ENCODE data around the gene PPIA.
A peak's percentile ranks its signal among the peaks of the same experiment; 100 is the strongest.
"Not testable (repeated sequence)": the region's sequence is repeated elsewhere in the genome, so short reads cannot be mapped to it uniquely, and the experiment has no call there.

PPIA gene

DNA sequence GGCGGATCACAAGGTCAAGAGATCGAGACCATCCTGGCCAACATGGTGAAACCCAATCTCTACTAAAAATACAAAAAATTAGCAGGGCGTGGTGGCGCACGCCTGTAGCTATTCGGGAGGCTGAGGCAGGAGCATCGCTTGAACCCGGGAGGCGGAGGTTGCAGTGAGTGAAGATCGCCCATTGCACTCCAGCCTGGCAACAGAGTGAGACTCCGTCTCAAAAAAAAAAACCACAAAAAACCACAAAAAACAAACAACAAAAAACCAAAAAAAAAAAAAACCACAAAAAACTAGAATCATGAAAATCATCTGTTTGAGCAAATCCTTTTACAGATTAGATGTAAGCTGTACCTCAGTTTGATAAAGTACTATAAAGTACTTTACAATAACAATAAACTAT lies 49.9 kb downstream of the PPIA start:
- Histone ChIP-seq H3K4me3 (ENCODE audit: low read length) (peak overlapping the region; percentile 82), H3K36me3 (ENCODE audit: insufficient read depth, low read length) (peaks cover 14% of the 10 kb centered on the region), H3K9ac (ENCODE audit: low read depth, low read length) (peak overlapping the region; percentile 86; the same call in 1 of the 2 replicates)
- not testable (repeated sequence) for H3K9me3 ChIP-seq (ENCODE audit: insufficient read depth, low read depth, low read length); H3K4me1 ChIP-seq (ENCODE audit: insufficient read depth, low read length); H3K27ac ChIP-seq (ENCODE audit: low read depth, low read length); H3K27me3 ChIP-seq (ENCODE audit: insufficient read depth, low read length)
- WGBS, result 82% methylated on average over 11 of the region's 11 CpGs

DNA sequence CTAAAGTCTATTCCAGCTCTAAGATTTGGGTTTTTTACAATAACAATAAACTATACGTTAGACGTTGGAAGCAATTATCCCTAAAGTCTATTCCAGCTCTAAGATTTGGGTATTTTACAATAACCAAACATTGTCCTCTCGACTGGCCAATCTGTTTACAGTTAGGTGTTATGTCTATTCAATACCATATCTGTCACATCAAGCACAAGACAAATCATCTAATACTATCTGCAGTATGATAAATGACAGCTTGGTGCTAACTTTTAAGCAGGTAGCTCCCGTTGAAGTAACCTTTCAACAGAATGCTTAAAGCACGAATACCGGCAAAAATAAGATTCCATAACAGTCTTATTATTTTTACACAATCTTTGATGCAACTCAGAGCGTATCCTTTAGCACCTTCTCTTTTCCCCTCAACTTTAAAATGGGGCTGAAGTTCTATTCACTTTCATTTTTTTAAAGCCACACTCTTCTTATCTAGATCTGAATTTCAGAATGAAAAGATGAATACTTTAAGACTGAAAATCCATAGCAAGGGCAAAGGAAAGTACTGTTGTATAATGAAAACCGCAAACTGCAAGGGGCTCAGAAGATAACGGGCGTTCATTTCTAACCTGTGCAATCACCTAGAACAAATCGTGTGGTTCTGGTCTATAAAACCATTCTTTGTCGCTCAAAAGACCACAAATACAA lies 50.5 kb downstream of the PPIA start:
- H3K9me3 ChIP-seq (ENCODE audit: insufficient read depth, low read depth, low read length), result no peaks in the 10 kb centered on the region
- H3K4me1 ChIP-seq (ENCODE audit: insufficient read depth, low read length), result peaks cover 8% of the 10 kb centered on the region; the same call in 1 of the 2 replicates
- H3K9ac ChIP-seq (ENCODE audit: low read depth, low read length), result peak overlapping the region; percentile 86
- H3K4me3 ChIP-seq (ENCODE audit: low read length), result peak overlapping the region; percentile 82
- 6% methylated on average over 12 of the region's 12 CpGs for WGBS
- no peaks in the 10 kb centered on the region for H3K27me3 ChIP-seq (ENCODE audit: insufficient read depth, low read length)
- peak overlapping the region; percentile 96 for H3K27ac ChIP-seq (ENCODE audit: low read depth, low read length)
- H3K36me3 ChIP-seq (ENCODE audit: insufficient read depth, low read length), result peaks cover 9% of the 10 kb centered on the region

DNA sequence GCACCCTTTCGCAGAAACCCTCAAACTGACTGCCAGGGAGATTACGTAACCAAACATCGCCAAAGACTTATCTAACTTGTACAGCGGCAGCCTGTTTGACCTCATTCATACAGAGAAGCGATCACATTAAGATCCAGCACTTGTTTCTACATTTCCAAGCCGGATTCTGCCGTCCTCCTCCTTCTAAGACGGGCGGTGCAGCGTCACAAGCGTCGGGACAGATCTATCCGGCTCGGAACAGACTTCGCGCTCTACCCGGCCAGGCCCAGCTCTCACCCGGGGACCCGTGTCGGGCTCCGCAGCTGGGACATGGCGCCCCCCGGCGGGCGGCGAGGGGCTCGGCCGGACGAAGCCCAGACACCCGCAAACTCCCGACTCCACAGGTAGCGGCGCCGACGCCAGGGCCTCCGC lies 51.0 kb downstream of the PPIA start:
- H3K27me3 ChIP-seq (ENCODE audit: insufficient read depth, low read length), result no peaks in the 10 kb centered on the region
- H3K4me3 ChIP-seq (ENCODE audit: low read length), result peak overlapping the region; percentile 82
- H3K27ac ChIP-seq (ENCODE audit: low read depth, low read length), result peak overlapping the region; percentile 96
- no peaks in the 10 kb centered on the region for H3K9me3 ChIP-seq (ENCODE audit: insufficient read depth, low read depth, low read length)
- under 1% methylated on average over 36 of the region's 36 CpGs for WGBS
- peaks cover 8% of the 10 kb centered on the region; the same call in 1 of the 2 replicates for H3K4me1 ChIP-seq (ENCODE audit: insufficient read depth, low read length)
- peak overlapping the region; percentile 86 for H3K9ac ChIP-seq (ENCODE audit: low read depth, low read length)
- peaks cover 3% of the 10 kb centered on the region for H3K36me3 ChIP-seq (ENCODE audit: insufficient read depth, low read length)

DNA sequence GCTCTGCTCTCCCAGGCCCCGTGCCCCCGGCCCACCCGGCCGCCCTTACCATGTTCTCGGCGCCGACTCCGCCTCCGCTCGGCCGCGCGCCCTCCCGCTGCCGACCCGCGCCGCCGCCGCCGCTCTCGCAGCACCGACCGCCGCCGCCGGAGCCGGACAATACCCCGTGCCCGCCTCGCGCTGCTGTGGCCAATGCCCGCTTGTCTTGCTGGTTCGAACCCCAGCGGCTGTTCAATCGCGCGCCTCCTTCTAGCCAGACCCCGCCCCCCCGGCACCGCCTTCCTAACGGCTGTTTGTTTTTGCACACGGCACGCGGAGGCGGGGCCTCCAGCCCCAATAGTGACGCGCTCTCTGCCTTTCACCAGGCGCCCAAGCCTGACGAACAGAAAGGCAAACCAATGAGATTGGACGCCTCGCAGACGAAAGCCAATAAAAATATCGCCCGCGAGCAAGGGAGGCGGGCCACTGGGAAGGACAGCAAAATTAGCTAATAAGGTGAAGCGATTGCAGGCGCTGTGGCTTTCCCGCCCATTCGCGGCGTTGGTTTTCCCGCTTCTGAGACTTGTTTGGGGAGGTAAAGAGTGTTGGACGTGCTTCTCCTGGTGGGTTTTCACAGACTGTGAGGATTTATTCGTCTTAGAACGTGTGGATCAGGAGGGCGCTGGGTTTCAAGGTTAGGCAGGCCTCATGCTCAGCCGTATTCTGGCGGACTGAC lies 51.6 kb downstream of the PPIA start, which contains the start of gene H2AZ2:
H2AZ2 (minus strand) TSS at position 168 of the 715 bp plus-strand sequence; CDS start at position 52, 116 bp downstream.
- H3K27ac ChIP-seq (ENCODE audit: low read depth, low read length), result peak within 1 kb of the TSS; percentile 96
- no peaks in the 10 kb centered on the region for H3K36me3 ChIP-seq (ENCODE audit: insufficient read depth, low read length)
- H3K4me1 ChIP-seq (ENCODE audit: insufficient read depth, low read length), result peaks cover 8% of the 10 kb centered on the region; the same call in 1 of the 2 replicates
- peak within 1 kb of the TSS; percentile 82 for H3K4me3 ChIP-seq (ENCODE audit: low read length)
- peak within 1 kb of the TSS; percentile 93 for H3K9ac ChIP-seq (ENCODE audit: low read depth, low read length)
- H3K9me3 ChIP-seq (ENCODE audit: insufficient read depth, low read depth, low read length), result no peaks in the 10 kb centered on the region
- WGBS, result under 1% methylated on average over 70 of the region's 70 CpGs
- H3K27me3 ChIP-seq (ENCODE audit: insufficient read depth, low read length), result no peaks in the 10 kb centered on the region

DNA sequence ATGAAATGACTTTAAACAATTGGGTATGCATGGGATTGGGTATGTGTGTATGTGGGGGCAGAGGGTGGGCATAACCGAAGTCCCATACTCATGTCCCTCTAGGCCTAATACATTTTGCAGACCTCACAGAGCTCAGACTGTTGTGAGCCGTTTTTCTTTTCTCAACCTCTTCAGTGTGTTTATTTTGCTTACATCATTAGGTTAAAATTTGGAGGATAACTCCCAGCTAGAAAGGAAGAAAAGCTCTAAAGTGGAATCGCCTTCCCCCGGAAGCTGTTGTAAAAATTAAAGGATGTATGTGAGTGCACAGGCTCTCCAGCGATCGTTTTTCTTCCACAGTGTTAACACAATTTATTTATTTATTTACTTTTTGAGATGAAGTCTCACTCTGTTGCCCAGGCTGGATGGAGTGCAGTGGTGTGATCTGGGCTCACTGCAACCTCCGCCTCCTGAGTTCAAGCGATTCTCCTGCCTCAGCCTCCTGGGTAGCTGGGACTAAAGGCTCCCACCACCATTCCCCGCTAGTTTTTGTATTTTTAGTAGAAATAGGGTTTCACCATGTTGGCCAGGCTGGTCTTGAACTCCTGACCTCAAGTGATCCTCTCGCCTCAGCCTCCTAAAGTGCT lies 52.9 kb downstream of the PPIA start:
- Histone ChIP-seq H3K4me1 (ENCODE audit: insufficient read depth, low read length) (peaks cover 8% of the 10 kb centered on the region; the same call in 1 of the 2 replicates), H3K36me3 (ENCODE audit: insufficient read depth, low read length) (no peaks in the 10 kb centered on the region), H3K9me3 (ENCODE audit: insufficient read depth, low read depth, low read length) (no peaks in the 10 kb centered on the region), H3K4me3 (ENCODE audit: low read length) (peak overlapping the region; percentile 72), H3K27me3 (ENCODE audit: insufficient read depth, low read length) (no peaks in the 10 kb centered on the region), H3K27ac (ENCODE audit: low read depth, low read length) (no peak overlapping the region), H3K9ac (ENCODE audit: low read depth, low read length) (peak overlapping the region; percentile 93; the same call in 1 of the 2 replicates)
- WGBS, result 94% methylated on average over 7 of the region's 10 CpGs

DNA sequence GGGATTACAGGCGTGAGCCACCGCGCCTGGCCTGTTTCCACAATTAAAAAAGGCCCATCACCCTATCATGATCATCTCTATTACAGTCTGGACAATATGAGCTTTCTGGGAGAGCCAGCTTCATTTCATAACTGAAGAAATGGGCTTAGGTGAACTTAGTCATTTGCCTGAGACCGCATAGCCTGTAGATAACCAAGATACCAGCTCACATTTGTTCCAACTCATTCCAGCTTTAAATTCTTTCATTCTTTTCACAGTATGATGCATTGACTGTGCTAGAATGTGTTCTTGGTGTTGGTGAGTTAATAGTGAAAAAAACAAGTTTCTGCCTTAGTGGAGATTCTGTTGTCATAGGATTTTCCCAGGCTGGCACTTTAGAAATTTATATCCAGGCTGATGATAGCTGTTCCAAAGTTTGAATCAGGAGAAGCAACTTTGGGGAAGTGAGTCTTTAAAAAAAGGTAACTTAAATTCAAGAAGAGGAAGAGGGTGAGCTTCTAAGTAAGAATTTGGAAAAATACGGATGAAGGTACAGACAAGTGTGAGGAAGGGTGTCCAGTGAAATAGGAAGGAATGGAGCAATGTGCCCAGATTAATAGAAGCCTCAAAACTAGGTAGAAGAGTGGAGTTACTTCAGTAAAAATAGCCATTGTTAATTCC lies 53.5 kb downstream of the PPIA start:
- Histone ChIP-seq H3K36me3 (ENCODE audit: insufficient read depth, low read length) (no peaks in the 10 kb centered on the region), H3K27me3 (ENCODE audit: insufficient read depth, low read length) (no peaks in the 10 kb centered on the region), H3K4me3 (ENCODE audit: low read length) (no peak overlapping the region), H3K9me3 (ENCODE audit: insufficient read depth, low read depth, low read length) (no peaks in the 10 kb centered on the region), H3K9ac (ENCODE audit: low read depth, low read length) (no peak overlapping the region), H3K27ac (ENCODE audit: low read depth, low read length) (no peak overlapping the region), H3K4me1 (ENCODE audit: insufficient read depth, low read length) (peaks cover 8% of the 10 kb centered on the region; the same call in 1 of the 2 replicates)
- WGBS, result 76% methylated on average over 5 of the region's 5 CpGs

DNA sequence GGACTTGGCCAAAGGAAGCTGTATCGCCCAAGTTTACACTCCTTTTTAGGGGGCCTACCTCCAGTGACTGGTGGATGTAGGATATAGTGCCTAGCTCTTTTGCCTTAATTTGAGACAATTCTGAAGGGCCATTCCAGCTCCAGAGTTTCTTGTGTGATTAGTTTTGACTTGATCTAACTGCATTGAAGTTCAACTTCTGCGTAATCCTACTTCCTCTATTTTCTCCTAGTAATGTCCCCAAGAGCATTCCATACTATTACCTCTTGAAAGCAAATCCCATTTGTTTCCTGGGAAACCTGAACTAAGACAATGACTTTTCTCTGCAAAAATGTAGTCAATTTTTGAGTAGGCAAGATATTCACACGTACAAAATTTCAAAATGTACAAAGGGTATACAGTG lies 56.1 kb downstream of the PPIA start:
- Histone ChIP-seq H3K27me3 (ENCODE audit: insufficient read depth, low read length) (no peaks in the 10 kb centered on the region), H3K36me3 (ENCODE audit: insufficient read depth, low read length) (no peaks in the 10 kb centered on the region)
- WGBS, result 95% methylated on average over 3 of the region's 3 CpGs

More for the DNA sequence above, 56.1 kb downstream of the PPIA start:
- no peaks in the 10 kb centered on the region for H3K4me1 ChIP-seq (ENCODE audit: insufficient read depth, low read length)
- H3K4me3 ChIP-seq (ENCODE audit: low read length), result no peak overlapping the region
- H3K27ac ChIP-seq (ENCODE audit: low read depth, low read length), result no peak overlapping the region
- no peak overlapping the region for H3K9ac ChIP-seq (ENCODE audit: low read depth, low read length)
- H3K9me3 ChIP-seq (ENCODE audit: insufficient read depth, low read depth, low read length), result no peaks in the 10 kb centered on the region

Data from HUES64 (cell line).